GM12874 (cell line): Measurements from ENCODE around the gene DUS2.

Experiments
- TF ChIP-seq, protein P1 (sequence below): IDR thresholded peaks from 2 replicates; pipeline ENCODE4 v1.5.1; 2011; ENCODE audit warnings: low read depth, mild to moderate bottlenecking, control low read depth, low read length, moderate library complexity; ENCODE audit not compliant: insufficient read depth

The DUS2 gene

GRCh38 chr16:68077866-68078700 lies 55.0 kb downstream of the DUS2 start:
- TF ChIP-seq, protein P1, sequence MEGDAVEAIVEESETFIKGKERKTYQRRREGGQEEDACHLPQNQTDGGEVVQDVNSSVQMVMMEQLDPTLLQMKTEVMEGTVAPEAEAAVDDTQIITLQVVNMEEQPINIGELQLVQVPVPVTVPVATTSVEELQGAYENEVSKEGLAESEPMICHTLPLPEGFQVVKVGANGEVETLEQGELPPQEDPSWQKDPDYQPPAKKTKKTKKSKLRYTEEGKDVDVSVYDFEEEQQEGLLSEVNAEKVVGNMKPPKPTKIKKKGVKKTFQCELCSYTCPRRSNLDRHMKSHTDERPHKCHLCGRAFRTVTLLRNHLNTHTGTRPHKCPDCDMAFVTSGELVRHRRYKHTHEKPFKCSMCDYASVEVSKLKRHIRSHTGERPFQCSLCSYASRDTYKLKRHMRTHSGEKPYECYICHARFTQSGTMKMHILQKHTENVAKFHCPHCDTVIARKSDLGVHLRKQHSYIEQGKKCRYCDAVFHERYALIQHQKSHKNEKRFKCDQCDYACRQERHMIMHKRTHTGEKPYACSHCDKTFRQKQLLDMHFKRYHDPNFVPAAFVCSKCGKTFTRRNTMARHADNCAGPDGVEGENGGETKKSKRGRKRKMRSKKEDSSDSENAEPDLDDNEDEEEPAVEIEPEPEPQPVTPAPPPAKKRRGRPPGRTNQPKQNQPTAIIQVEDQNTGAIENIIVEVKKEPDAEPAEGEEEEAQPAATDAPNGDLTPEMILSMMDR, result no peak

GRCh38 chr16:68078701-68079375 lies 55.8 kb downstream of the DUS2 start:
- TF ChIP-seq, protein P1, result no peak

- TF ChIP-seq, protein P1, result no peak
Observed at GRCh38 chr16:68079376-68079625, 56.2 kb downstream of the DUS2 start.

- TF ChIP-seq, protein P1, result no peak
Observed at GRCh38 chr16:68079626-68080344, 56.7 kb downstream of the DUS2 start.

GRCh38 chr16:68081861-68082628 lies 59.0 kb downstream of the DUS2 start:
- TF ChIP-seq, protein P1, result no peak

DNA sequence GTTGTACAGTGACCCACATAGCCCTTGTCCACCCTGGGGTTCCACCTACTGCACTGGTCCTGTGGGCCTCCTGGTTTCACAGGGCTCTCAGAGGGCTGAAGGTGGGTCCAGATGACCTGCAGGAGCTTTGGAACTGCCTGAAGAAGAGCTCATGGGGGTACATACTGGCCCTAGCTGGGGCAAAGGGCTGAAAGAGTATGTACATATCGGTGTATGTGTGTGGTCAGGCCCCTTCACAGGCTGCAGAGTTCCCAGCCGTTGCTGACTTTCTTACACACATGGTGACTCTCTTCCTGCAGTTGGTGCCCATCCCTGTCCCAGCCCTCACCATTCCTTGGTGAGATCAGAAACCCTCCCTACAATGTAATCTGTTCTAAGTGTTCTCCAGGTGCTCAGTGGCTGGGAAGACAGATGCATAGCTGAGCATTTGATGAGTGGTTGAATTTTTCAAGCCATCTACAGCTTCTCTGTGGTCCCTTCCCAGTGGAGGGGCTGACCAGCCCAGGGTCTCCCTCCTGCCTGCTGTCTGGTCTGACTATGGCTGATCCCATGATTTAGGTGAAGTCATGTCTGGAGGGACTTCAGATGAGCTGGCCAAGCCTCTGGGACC lies 59.6 kb downstream of the DUS2 start:
- TF ChIP-seq, protein P1, result no peak
